ENCODE results near the gene RBM25.
A peak's percentile ranks its signal among the peaks of the same experiment; 100 is the strongest.

RBM25 gene

GRCh38 chr14:73058224-73058921 is at the start of gene RBM25:
Gene RBM25, plus strand, starts transcription at chr14:73058534. Its CDS starts 13,108 bp downstream, at chr14:73071642.
- Histone ChIP-seq H3K4me1 (ENCODE audit: control insufficient read depth, insufficient read depth, low read length) (peaks cover 9% of the 10 kb centered on the region), H3K27ac (ENCODE audit: extremely low read depth, low read depth, low read length) (peak within 1 kb of the TSS; percentile 91), H3K4me3 (ENCODE audit: low read depth, low read length) (peak within 1 kb of the TSS; percentile 98), H3K9me3 (ENCODE audit: control insufficient read depth, insufficient read depth, low read depth, low read length) (no peaks in the 10 kb centered on the region), H3K36me3 (ENCODE audit: control insufficient read depth in 2 of 2, insufficient read depth in 1 of 2, low read length in 2 of 2) (peaks cover 9 to 29% of the 10 kb centered on the region in 2 experiments; a peak in 2 of 3 replicates)
- ChIA-PET CTCF (interaction anchor here (0.6 to 1.3 kb wide), 3 partner anchors 31 to 956 kb away, joined by 3 to 5 read pairs (median 4); partner anchors contain the start of gene ZFYVE1), POLR2A (interaction anchor here (0.6 to 2.3 kb wide), 23 partner anchors 9 to 441 kb away, joined by 3 to 51 read pairs (median 4); partner anchors contain the start of genes DCAF4, NUMB, PSEN1 and RIOX1)
- TF ChIP-seq ZNF645 (tag by site-specific recombination; IDR thresholded peaks at IDR 0.05) (no peak), ZNF48 (tag by site-specific recombination; IDR thresholded peaks at IDR 0.05) (no peak), ELK4 (IDR thresholded peaks at IDR 0.05; ENCODE audit: borderline replicate concordance, low read depth, low read length) (no peak), ZSCAN18 (tag by site-specific recombination; IDR thresholded peaks at IDR 0.05) (no peak), ZFP3 (tag by site-specific recombination; IDR thresholded peaks at IDR 0.05; ENCODE audit: low read depth) (no peak), ZNF23 (tag by site-specific recombination; IDR thresholded peaks at IDR 0.05; ENCODE audit: borderline replicate concordance) (no peak), GLI4 (tag by site-specific recombination; IDR thresholded peaks at IDR 0.05) (no peak), ZNF624 (tag by site-specific recombination; IDR thresholded peaks at IDR 0.05) (no peak), ZBTB48 (tag by site-specific recombination; IDR thresholded peaks at IDR 0.05) (no peak), ZNF398 (tag by site-specific recombination; IDR thresholded peaks at IDR 0.05) (no peak), ZNF518A (tag by site-specific recombination; conservative IDR thresholded peaks at IDR 0.05; ENCODE audit: low read depth) (peak; percentile 46; the same call in 1 of the 2 replicates), ZNF510 (tag by site-specific recombination; IDR thresholded peaks at IDR 0.05; ENCODE audit: insufficient replicate concordance) (no peak), ZNF302 (tag by site-specific recombination; IDR thresholded peaks at IDR 0.05; ENCODE audit: low read depth) (no peak), EGR2 (tag by site-specific recombination; IDR thresholded peaks at IDR 0.05; ENCODE audit: low read depth) (peak; percentile 58), ZNF292 (tag by site-specific recombination; IDR thresholded peaks at IDR 0.05; ENCODE audit: borderline replicate concordance, low read depth) (no peak), ZNF513 (tag by site-specific recombination; IDR thresholded peaks at IDR 0.05) (peak; percentile 92), ZNF830 (tag by site-specific recombination; IDR thresholded peaks at IDR 0.05; ENCODE audit: low read depth) (no peak), KLF8 (tag by site-specific recombination; IDR thresholded peaks at IDR 0.05) (peak; percentile 77), ZNF561 (tag by site-specific recombination; IDR thresholded peaks at IDR 0.05; ENCODE audit: borderline replicate concordance) (no peak), ZNF707 (tag by site-specific recombination; IDR thresholded peaks at IDR 0.05) (no peak), ZFHX2 (tag by site-specific recombination; conservative IDR thresholded peaks at IDR 0.05) (peak; percentile 90), OVOL3 (tag by site-specific recombination; IDR thresholded peaks at IDR 0.05) (no peak), SALL2 (tag by site-specific recombination; IDR thresholded peaks at IDR 0.05; ENCODE audit: borderline replicate concordance) (no peak), ZNF580 (tag by site-specific recombination; IDR thresholded peaks at IDR 0.05) (no peak)

All from HEK293 (cell line).